Endothelial cell of umbilical vein (primary cell): Measurements from ENCODE around the gene BRWD1.

Experiments
- FOS ChIP-seq: IDR thresholded peaks from 2 replicates; pipeline ENCODE4 v1.6.1; 2011; ENCODE audit warnings: mild to moderate bottlenecking, low read length, moderate library complexity, borderline replicate concordance; ENCODE audit not compliant: insufficient read depth
- TF ChIP-seq, protein P1 (sequence below): IDR thresholded peaks from 2 replicates; pipeline ENCODE4 v1.6.1; 2011; ENCODE audit not compliant: insufficient read depth, insufficient read length

DNA sequence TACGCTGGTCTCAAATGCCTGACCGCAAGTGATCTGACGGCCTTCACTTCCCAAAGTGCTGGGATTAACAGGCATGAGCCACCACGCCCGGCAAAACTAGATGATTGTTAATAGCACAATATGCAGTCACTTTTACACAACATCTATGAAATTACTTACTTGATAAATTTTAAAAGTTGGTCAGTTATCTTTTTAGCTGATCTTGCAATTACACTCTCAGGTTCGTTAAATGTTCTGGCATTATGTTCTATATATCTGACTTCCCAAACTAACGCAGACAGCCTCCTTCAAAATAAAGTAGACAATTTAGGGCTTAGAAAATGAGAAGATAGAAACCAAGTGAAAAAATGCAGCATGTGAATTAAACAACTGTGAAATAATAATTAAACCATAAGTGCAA is 98.4 kb downstream of the BRWD1 start:
- TF ChIP-seq FOS: no peak
- TF ChIP-seq, protein P1, sequence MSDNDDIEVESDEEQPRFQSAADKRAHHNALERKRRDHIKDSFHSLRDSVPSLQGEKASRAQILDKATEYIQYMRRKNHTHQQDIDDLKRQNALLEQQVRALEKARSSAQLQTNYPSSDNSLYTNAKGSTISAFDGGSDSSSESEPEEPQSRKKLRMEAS: no peak
